T-helper 1 cell (primary cell): ENCODE measurements around the gene FSIP2.

Experiments
- DNase-seq, 5 donors: peaks; one replicate each; pipeline ENCODE4 v3.0.0-alpha.2; 2012 to 2020
- total RNA-seq, 4 donors: gene quantifications; one replicate each; lab custom pipeline; 2026; lab: John Stamatoyannopoulos, UW

Gene FSIP2, protein sequence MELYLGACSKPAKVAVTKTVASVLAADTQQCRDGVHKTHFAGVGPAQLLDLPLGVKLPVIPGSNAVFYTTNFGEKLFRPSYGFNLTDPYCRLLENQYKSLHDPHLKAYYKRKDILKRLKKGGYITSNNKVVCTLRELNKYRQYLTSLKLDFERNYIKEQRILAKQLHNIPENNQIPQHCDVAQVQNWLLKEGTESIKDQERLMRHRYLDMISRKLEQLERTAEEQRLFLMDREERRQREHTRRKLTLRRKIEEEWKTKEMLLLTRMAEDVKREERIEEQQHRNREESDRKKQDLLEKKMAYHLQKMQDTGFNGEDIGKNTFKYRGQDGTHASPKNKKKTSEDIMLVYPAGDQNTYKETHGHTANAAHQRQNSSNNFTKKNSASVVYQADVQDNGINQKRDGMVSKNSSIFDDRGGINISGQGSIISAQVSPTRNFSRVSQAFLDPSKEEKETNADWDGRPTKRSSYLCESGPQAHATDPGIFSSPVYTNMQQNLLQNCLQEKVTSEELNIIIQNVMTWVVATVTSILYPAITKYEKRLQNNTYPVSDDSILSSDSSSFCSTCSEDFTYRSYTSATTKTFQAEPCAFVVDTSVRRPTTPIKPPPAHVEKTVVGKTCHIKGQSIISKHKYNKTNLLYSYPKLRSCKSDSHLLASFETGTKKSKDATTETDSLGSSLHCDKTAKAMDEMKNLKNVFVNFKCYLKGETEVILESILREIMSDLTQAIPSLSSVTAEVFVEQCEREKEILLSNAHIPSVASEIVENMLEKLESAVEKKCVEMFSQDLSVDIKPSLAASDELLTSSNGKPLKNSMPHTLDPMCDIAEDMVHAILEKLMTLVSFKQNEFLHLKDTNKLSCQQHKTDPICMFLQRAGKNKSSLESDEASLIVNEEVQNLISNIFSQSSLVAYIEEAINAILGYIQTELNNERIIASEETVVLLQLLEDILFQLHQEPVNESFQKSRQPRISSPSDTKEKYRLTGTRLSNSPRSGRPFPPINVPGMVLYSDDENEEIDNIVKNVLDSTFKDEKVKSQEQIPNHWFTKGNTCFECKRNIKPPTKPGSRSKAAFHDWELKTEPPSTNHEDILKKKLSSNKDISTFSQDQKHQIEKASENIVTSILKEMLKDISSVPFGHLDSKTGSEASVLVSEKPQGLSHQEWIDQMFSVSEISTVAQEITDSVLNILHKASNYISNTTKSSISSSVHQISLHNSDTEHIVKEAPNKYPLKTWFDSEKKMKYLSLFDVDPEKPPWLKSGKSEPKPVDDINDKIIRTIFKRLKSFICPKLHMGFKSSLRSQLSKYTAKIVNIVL (N-terminal part only)
- 0 to 0.93 (median 0.81) reads per million in 4 donors for total RNA-seq

DNA sequence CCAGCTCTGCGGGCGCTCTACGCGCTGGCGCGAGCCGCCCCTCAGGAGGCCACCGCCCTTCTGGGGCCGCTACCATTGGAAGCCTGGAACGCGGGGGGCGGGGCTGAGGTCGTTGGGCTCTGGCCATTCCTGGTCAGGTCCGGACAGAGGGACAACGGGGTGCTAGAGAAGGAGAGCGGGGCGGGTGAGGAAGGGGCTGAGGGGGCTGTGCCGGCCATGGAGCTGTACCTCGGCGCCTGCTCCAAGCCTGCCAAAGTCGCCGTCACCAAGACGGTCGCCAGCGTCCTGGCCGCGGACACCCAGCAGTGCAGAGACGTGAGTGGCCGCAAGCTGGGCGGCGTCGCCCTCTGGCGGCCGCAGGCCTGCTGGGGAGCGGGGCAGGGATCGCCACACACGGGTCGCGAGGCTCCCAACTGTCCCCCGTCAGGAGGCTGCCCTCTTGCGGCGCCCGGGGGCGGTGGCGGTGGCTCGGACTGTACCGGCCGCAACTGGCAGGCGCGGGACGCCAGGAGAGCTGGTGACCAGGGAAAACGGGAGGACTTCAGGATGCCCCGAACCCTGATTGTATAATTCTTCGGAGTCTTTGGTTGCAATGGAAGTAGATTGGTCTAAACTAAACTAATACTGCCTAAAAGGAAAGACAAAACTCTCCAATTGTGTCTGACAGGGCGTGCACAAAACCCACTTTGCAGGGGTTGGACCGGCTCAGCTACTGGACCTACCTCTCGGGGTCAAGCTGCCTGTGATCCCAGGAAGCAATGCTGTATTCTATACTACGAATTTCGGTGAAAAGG lies at the start of gene FSIP2:
FSIP2 (plus strand) TSS at position 126 of the 794 bp plus-strand sequence; CDS start at position 217, 91 bp downstream.
- DNase-seq: peak in 1 of 5 donors; percentile 35

DNA sequence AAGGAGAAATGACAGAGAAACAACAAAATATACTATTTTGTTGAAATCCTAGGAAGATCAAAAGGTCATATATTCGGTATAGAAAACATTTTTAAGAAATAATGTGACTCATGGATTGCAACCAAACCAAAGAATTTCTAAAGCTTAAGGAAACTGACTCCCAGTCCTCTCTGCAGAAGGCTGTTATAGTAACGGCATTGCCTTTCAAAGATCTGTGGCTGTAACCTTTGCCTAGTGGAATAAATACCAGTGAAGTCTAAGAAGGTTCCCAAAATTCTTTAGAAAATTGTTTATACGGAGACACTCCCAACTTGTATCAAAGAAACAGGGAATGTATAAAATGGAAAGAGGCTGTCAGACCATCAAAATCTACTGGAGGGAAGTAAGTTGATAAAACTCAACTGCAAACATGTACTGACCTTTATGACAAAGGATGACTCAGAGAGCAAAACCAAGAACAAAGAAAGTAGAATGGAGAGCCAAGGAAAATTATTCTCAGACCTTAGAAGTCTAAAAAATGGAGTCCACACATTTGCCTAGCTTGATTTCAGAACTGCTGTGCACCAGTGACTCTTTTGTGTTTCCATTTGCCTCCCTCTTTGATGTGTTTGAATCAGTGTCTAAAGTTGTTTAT lies 48.6 kb upstream of the FSIP2 start:
- DNase-seq: no peak

DNA sequence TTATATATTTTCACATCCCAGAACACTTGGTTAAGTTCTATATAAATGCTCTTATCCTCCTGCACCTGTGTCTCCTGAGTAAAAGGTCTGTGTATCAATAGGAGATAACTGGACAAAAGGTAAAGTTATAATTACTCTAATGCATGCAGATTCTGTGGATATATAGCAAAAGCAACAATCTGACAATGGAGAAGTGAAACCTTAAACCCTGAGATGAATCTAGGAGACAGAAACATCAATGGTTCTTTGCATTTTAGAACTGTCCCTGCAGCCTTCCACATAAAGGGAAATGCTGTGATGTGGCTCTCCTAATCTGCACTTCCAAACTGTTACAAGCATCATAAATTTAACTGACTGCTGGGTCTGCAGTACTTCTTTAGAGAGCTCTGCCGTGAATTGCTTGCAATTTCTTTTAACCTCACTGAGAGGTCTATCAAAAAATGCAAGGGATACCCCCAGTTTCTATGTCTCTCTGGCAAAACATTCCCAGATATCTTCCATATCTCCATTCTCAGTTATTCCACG lies 42.8 kb upstream of the FSIP2 start:
- DNase-seq: no peak

DNA sequence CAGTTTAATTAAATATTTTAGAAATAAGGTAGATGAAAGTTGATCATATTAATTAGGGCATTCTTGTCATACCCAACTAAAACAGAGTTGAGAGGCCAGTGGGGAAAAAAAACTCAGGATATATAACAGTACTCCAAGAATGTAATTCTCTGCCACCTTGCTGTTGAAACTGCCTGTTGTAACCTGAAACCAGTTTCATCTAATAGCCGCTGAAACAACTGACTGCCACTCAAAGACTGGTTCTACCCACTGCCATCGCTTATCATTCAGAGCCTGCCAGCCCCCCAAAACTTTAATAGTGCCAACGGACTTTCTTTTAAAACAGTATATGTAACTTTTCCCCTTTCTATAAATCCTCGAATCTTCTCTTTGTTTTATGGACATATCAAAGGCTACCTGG lies 37.7 kb upstream of the FSIP2 start:
- DNase-seq: no peak

DNA sequence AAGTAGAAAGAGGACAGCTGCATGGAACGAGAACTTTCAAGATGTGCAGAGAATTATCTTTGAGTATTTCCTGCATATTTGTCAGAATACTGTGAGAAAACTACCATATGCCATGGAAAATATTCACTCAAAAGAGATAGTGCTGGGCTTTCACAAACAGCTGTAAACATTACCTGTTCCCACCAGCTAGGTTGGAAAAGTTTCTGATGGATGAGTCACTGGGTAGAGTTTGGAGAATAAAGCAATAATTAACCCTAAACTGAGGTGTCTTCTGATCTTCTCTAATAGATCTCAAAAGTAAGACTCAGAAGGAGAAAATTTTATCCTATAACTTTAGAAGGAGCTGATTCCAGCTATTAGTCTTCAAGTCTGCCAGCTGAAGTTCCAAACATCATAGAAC lies 3.9 kb upstream of the FSIP2 start:
- no peak for DNase-seq

DNA sequence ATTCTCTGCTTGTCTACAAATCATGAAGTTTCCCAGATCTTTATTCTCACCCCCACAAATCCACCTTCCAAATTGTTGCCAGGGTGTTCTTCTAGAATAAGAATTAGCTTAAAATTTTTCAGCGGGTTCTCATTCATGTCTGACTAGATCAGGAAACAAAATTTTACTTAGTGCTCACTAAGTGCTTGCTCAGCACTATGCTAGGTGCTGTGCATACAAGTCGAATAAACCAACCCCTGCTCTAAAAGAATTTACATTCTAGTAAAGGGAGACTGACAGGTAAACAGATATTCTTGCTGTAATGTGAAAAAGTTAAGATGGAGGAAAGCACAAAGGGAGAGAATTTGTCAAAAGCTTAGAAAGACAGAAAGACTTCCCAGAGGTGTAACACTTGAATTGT lies 2.4 kb upstream of the FSIP2 start:
- DNase-seq: no peak

DNA sequence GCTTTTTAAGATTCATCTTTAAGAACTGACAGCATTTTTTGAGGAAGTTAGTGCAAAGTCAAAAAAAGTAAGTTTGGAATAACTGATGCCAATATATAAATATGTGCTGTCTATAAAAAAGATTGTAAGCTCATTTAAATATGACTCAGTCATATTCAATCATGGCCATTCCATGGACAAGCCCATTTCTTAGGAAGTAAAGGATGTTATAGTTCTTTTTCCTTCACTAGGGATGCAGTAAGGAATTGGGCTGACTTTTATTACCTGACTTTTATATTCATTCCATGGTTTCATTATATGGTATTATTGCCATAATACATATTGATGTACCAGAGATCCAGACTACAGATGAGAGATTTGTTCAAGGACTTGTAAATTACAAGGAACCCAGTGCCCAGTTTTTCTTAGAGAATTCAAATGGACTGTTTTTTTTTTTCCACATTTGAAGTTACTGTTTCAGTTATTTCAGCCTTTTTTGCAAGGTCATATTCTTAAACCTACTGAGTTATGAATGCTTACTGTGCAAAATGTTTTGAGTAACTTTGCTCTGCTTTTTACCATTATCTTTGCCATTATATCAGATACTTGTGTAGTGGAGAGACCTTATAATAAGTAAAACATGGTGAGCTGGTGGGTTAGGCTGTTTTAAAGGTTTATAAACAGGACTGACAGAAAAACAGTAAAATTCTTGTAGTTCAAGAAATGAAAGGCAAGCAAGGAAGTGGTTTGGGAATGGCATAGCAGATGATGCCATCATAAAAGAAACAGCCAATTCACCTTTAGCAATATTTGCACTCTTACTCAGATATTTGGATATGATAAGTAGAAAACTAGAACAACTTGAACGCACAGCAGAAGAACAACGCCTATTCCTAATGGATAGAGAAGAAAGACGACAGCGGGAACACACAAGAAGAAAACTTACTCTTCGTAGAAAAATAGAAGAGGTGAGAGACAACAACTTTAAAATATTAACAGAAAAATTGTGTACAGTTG lies 7.6 kb downstream of the FSIP2 start:
- no peak for DNase-seq

DNA sequence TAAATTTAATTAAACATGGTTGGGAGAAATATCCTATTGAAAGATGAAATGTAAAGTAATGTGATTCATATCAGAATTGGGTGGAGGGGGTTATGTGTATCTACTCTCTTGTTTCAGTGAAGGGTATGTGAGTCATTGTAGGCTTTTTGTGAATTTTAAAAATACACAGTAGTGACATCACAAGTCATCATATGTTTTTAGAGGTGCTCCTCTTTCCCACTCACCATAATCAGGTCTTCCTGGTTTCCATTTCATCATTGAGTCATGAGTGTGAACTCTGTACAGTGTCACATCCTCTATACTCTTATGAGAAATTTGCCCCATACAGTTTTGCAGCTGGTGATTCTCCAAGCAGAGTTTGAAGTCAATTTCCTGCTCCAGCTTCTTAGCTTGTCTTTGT lies 18.8 kb downstream of the FSIP2 start:
- DNase-seq: no peak

DNA sequence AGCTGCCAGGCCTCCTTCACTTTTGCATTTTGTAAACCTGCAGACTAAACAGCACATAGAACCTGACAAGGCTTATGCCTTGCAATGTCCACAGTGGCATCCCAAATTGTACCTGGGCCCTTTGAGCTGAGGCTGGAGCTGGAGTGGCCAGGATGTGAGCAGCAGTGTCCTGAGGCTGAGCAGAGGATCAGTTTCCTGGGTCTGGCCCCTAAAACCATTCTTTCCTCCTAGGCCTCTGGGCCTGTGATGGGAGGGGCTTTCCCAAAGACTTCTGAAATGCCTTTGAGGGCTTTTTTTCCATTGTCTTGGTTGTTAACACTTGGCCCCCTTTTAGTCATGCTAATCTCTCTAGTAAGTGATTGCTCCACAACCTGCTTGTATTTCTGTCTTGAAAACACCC lies 32.8 kb downstream of the FSIP2 start:
- DNase-seq: no peak

DNA sequence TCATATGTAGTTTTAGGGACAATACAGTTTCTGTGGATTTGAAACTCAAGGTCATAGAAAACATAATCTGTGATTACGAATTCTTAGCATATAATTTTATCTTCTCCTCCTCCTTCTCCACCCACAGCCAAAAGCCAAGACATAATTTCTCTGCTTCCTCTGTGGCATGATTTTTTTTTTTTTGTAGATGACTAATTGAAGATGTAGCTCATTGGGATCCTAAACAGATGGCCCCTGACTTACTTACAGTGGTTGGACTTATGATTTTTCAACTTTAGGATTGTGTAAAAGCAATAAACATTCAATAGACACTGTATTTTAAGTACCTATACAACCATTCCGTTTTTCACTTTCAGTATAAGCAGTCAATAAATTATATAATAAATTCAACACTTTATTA lies 42.3 kb downstream of the FSIP2 start:
- DNase-seq: no peak

DNA sequence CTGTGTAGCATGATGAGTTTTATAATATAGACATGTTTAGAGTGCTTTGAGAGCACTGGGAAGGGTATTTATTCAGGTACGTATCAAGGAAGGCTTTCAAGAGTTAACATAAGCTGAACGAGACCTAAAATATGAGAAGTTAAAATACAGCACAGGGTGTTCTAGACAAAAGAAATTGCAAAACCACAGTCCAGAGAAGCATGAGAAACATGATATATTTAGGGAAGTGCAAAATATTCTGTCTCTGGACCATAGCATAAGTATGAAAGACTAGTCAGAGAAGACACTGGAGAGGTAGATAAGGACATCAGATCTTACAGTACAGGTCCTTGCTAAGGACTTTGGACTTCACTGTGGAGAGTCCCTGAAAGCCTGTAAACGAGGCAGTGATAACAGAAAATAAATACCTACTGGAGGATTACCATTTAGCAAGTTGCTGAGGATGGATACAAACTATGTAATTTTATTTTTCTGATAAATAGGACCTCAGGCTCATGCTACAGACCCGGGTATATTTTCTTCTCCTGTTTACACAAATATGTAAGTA lies 43.7 kb downstream of the FSIP2 start:
- no peak for DNase-seq

DNA sequence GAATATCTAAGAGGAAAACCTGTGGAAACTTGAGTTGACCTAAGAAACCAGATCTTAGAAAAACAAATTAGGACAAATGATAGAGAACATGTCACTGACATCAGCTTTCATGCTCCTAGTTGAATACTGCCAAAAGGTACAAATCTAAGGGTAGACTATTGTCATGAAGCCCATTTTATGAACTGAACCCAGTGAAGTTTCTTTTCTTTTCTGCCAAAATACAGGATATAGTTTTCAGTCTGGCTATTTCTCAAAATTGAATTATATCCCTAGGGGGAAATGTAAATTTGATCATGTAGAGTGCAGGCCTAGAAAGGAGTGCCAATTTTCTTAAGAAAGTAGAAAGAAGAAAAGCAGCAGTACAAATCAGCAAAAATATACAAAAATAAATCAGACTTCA lies 46.6 kb downstream of the FSIP2 start:
- DNase-seq: no peak

DNA sequence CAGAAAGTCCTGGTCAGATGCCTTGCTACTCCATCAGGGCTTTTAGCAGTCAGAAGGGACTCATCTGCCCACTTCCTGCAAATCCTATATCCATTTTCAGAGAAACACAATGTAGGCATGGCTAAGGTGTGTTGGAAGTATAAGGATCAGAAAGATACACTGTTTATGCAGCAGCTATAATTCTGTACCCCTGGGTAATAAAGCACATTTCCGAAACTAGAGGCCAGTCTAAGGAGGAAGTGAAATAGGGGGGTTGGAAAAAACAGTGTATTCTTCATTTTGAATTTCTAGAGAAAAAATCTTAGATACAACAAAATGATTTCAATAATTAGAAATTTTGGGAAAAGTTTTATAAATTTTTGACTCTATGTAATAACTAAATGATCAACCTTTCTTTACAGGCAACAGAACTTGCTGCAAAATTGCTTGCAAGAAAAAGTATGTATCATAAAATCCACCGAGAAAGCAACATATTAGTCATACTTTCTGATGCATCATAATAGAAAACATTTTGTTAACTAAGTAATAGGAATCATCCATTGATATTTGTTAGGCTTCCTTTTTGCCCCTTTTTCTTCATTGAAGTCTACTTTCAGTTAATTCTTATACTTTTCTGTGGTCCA lies 47.4 kb downstream of the FSIP2 start:
- DNase-seq: no peak

DNA sequence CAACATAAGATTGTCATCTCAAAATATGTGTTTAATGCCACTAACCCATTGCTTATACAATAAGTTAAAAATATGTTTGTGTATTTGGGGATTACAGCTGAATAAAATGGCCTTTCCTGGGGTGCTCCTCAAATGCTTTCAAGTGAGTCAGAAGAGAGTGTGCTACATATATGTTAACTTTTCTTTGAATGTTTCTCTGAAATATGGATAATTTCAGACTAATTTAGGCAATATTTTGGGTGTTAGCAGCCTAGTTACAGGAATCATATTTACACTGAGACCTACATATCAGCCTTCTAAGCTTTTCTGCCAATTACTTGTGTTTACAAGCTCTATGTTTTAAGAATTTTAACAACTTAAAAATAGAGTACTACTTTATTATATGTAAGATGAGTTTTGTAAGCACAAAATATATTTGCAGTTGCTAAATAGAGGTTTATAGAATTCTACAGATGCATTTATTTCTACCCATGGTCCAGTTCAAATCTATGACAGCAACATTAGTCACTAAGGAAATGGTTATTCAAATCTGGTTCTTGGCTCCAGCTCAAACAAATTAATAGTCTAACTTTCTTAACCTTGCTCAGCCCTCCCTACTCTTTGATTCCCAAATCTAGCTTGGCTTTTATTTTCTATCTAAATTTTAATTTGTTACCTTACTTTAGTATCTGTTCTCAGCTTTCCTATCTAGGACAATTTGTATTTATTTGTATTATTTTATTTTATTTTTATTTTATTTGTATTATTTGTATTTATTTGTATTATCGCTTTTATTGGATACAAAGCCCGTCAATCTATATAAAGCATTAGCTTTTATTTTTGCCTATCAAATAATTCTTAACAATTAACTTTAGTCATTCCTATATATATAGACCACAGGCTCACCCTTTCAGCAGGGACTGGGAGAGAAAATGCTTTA lies 48.9 kb downstream of the FSIP2 start:
- DNase-seq: no peak

DNA sequence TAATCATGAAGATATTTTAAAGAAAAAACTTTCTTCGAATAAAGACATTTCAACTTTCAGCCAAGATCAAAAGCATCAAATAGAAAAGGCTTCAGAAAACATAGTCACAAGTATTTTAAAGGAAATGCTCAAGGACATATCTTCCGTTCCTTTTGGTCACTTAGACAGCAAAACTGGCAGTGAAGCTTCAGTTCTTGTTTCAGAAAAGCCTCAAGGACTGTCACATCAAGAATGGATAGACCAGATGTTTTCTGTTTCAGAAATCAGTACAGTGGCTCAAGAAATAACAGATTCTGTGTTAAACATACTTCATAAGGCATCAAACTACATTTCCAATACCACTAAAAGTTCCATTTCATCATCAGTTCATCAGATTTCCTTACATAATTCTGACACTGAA lies 51.8 kb downstream of the FSIP2 start:
- no peak for DNase-seq

DNA sequence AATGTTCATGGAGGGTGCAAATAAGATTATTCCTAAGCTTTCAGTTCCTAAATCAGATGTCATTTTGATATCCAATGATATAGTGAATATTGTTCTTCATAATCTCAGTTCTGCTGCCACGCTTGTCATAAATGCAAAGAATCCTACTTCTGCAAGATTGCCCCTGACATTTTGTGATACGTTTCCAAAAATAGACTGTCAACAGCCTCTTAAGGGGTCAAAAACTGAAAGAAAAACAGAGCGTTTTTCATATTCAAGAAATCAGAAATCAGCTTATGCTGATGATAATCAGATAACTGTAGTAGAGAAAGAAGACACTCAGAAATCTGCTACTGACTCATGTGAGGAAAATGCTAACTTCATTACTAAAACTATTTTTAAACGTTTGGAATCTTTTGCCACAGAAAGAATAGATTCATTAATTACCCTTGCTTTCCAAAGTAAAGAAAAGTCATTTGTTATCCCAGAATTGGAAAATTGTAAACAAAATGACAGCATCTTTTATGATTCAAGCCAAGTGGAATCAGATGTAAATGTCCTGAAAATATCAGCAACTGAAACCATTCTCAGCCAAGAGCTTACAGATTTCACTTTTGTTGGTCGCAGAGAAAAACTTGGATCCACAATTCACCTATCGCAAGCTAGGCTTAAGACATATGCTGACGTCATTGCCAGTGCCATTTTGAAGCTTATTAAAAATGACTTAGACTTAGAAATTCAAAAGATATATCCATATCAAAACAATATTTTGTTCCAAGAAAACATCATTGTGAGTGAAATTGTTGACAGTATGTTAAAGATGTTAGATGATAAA lies 55.1 kb downstream of the FSIP2 start:
- no peak for DNase-seq

DNA sequence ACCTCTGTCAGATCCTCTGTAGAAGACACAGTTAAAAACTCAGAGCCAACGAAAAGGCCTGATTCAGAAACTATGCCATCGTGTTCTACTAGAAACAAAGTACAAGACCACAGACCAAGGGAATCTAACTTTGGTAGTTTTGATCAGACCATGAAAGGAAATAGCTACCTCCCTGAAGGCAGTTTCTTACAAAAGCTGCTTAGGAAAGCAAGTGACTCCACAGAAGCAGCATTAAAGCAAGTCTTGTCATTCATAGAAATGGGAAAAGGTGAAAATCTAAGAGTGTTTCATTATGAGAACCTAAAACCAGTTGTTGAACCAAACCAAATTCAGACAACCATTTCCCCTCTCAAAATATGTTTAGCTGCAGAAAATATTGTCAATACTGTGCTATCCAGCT lies 58.2 kb downstream of the FSIP2 start:
- no peak for DNase-seq
